HCT116 (cell line): Measurements from ENCODE around the gene UNC79. TPM values are rescaled to one million over a fixed set of nuclear protein-coding genes. Genes with fewer than 3 reads are reported as not detected.

Source experiments
- ATAC-seq: fragments of 200-7000 bp; cut with Tn5 transposase; 2 replicates; pipeline ENCODE4 v1.9.1; 2020; ENCODE audit warnings: mild to moderate bottlenecking, moderate library complexity
- BruUV-seq: library from RNA; stranded (reverse); fragments of 400-500 nt; replicated peaks from 2 replicates; lab custom pipeline; 2021; lab: Mats Ljungman, UMichigan
- CTCF ChIA-PET: fragments of 300-600 bp; sonication (Branson Sonifier 250); formaldehyde crosslinking; loops from one replicate; lab custom pipeline; 2021; ENCODE audit warnings: antibody characterized with exemption; lab: Charles Lee
- POLR2A ChIA-PET: fragments of 300-600, 350-600 bp; sonication (Branson Sonifier 250); formaldehyde crosslinking; loops from one replicate; lab custom pipeline; 2021; ENCODE audit warnings: antibody characterized with exemption; lab: Charles Lee
- RAD21 ChIA-PET, 2 experiments: fragments of 300-600 bp; sonication (Branson Sonifier 250); formaldehyde crosslinking; loops; one replicate each; lab custom pipeline; 2023; ENCODE audit warnings: low total read pairs in 2 of 2; ENCODE audit not compliant: uncharacterized antibody in 2 of 2, unreplicated experiment in 2 of 2, low non-redundant PET in 1 of 2; lab: Charles Lee
- DNase-seq: peaks from one replicate; pipeline ENCODE4 v3.0.0-alpha.2; 2010; ENCODE audit warnings: low read depth, low spot score
- H2AFZ ChIP-seq: fragments of 200-600 bp; shearing (Covaris generic), sonication (generic); 2 replicates; pipeline ENCODE4 v1.6.1; 2017; ENCODE audit warnings: low read depth, mixed run types, mixed read lengths, antibody characterized with exemption, low read length; ENCODE audit not compliant: poor library complexity, severe bottlenecking
- H3K27ac ChIP-seq: 2 replicates; pipeline ENCODE4 v1.5.1; 2012; ENCODE audit warnings: low read depth, low read length
- H3K27me3 ChIP-seq: fragments of 200-600 bp; sonication (generic); 2 replicates; pipeline ENCODE4 v1.6.1; 2016; ENCODE audit warnings: mixed run types, low read length, mixed read lengths; ENCODE audit not compliant: insufficient read depth
- H3K36me3 ChIP-seq, 2 experiments: fragments of 200-500 bp in 1 of 2; fragments of 200-600 bp in 1 of 2; sonication (Bioruptor generic) in 1 of 2; sonication (generic) in 1 of 2; 2 replicates each; pipeline versions ENCODE4 v1.5.1 to v1.6.1; 2014 to 2016; ENCODE audit warnings: low read length in 2 of 2, inconsistent platforms in 1 of 2, mixed read lengths in 1 of 2, mixed run types in 1 of 2; ENCODE audit not compliant: insufficient read depth in 2 of 2, control insufficient read depth in 1 of 2
- H3K4me1 ChIP-seq, 2 experiments: fragments of 200-600 bp in 1 of 2; sonication (generic) in 1 of 2; 2 replicates each; pipeline versions ENCODE4 v1.5.1 to v1.6.1; 2012 to 2017; ENCODE audit warnings: low read length in 2 of 2, inconsistent platforms in 1 of 2, mild to moderate bottlenecking in 1 of 2, mixed read lengths in 1 of 2, mixed run types in 1 of 2, moderate library complexity in 1 of 2; ENCODE audit not compliant: insufficient read depth in 2 of 2, control insufficient read depth in 1 of 2
- H3K4me2 ChIP-seq: fragments of 200-600 bp; sonication (generic); 2 replicates; pipeline ENCODE4 v1.6.1; 2017; ENCODE audit warnings: mixed run types, low read length, mixed read lengths
- H3K4me3 ChIP-seq, 2 experiments: fragments of 200-600 bp in 1 of 2; sonication (generic) in 1 of 2; replicated peaks in 1 of 2; 2 replicates each; pipeline ENCODE4 v1.5.1; 2011 to 2016; ENCODE audit warnings: low read length in 2 of 2, control low read depth in 1 of 2, low read depth in 1 of 2, mild to moderate bottlenecking in 1 of 2, mixed read lengths in 1 of 2, mixed run types in 1 of 2
- H3K79me2 ChIP-seq: fragments of 200-600 bp; sonication (generic); 2 replicates; pipeline ENCODE4 v1.6.1; 2017; ENCODE audit warnings: mild to moderate bottlenecking, mixed run types, low read length, moderate library complexity, mixed read lengths; ENCODE audit not compliant: insufficient read depth
- H3K9ac ChIP-seq: fragments of 200-600 bp; sonication (generic); 2 replicates; pipeline ENCODE4 v1.6.1; 2016; ENCODE audit warnings: low read length, mixed read lengths
- H3K9me2 ChIP-seq: fragments of 200-600 bp; sonication (generic), shearing (Covaris generic); 2 replicates; pipeline ENCODE4 v1.6.1; 2017; ENCODE audit warnings: mixed run types, mild to moderate bottlenecking, moderate library complexity; ENCODE audit not compliant: insufficient read depth
- H3K9me3 ChIP-seq, 2 experiments: fragments of 200-500 bp in 1 of 2; fragments of 200-600 bp in 1 of 2; sonication (Bioruptor generic) in 1 of 2; sonication (generic) in 1 of 2; 2 replicates each; pipeline ENCODE4 v1.6.1; 2014 to 2017; ENCODE audit warnings: low read length in 2 of 2, mixed read lengths in 2 of 2, inconsistent platforms in 1 of 2, low read depth in 1 of 2, mild to moderate bottlenecking in 1 of 2, mixed run types in 1 of 2, moderate library complexity in 1 of 2; ENCODE audit not compliant: control insufficient read depth in 1 of 2, insufficient read depth in 1 of 2
- H4K20me1 ChIP-seq: fragments of 200-600 bp; sonication (generic), shearing (Covaris generic); 2 replicates; pipeline ENCODE4 v1.6.1; 2017; ENCODE audit warnings: mixed run types, mild to moderate bottlenecking, moderate library complexity; ENCODE audit not compliant: insufficient read depth
- EZH2 ChIP-seq: fragments of 200-600 bp; sonication (generic); IDR thresholded peaks from 2 replicates; pipeline ENCODE4 v1.6.1; 2017; ENCODE audit warnings: antibody characterized with exemption, mixed run types
- FOSL1 ChIP-seq: IDR thresholded peaks from 2 replicates; pipeline ENCODE4 v1.6.1; 2012; ENCODE audit warnings: low read depth
- MAX ChIP-seq: IDR thresholded peaks from 2 replicates; pipeline ENCODE4 v1.6.1; 2012
- RAD21 ChIP-seq: IDR thresholded peaks from 2 replicates; pipeline ENCODE4 v1.6.1; 2012; ENCODE audit warnings: low read depth, mild to moderate bottlenecking
- REST ChIP-seq: IDR thresholded peaks from 2 replicates; pipeline ENCODE4 v1.6.1; 2012; ENCODE audit warnings: low read depth
- SRF ChIP-seq: IDR thresholded peaks from 2 replicates; pipeline ENCODE4 v1.6.1; 2012; ENCODE audit warnings: low read depth
- ZBTB33 ChIP-seq: IDR thresholded peaks from 2 replicates; pipeline ENCODE4 v1.6.1; 2011; ENCODE audit warnings: mild to moderate bottlenecking, low read length, moderate library complexity; ENCODE audit not compliant: insufficient replicate concordance; ENCODE audit errors: extremely low read depth
- ZNF274 ChIP-seq: fragments of 200-500 bp; sonication (Bioruptor generic); IDR thresholded peaks from 2 replicates; pipeline ENCODE4 v1.6.1; 2014; ENCODE audit warnings: mild to moderate bottlenecking, low read depth, low read length, inconsistent platforms
- intact Hi-C: fragments of 100-400 bp; cut with micrococcal nuclease; formaldehyde crosslinking; loops from 2 replicates; pipeline ENCODE4 v1.10.0; 2022
- total RNA-seq: library from RNA; stranded (reverse); gene quantifications from one replicate; pipeline ENCODE4 v1.2.1, GENCODE V29; 2021; ENCODE audit not compliant: unreplicated experiment

Gene UNC79
- total RNA-seq, 1 experiment from 2014 or later, result 0.10 TPM

GRCh38 chr14:93533842-93534241 is 103.1 kb downstream of the UNC79 start:
- no peak overlapping the region for H3K9ac ChIP-seq
- RAD21 ChIA-PET, result no interaction called here
- H2AFZ ChIP-seq, result no peak overlapping the region
- intact Hi-C loops, result no loop called here
- H3K36me3 ChIP-seq, result no peaks in the 10 kb centered on the region
- CTCF ChIA-PET, result no interaction called here
- no peaks in the 10 kb centered on the region for H3K9me3 ChIP-seq
- H3K4me2 ChIP-seq, result no peak overlapping the region
- POLR2A ChIA-PET, result no interaction called here
- DNase-seq, result no peak
- 0 out of 2 replicates have a peak, but pooled peaks cover under 1% of the 10 kb centered on the region for H3K27me3 ChIP-seq
- no peaks in the 10 kb centered on the region for H4K20me1 ChIP-seq
- H3K4me1 ChIP-seq, result no peaks in the 10 kb centered on the region
- no peak overlapping the region for H3K4me3 ChIP-seq
- H3K9me2 ChIP-seq, result no peaks in the 10 kb centered on the region
- TF ChIP-seq EZH2, result no peak
- no peak for TF ChIP-seq ZNF274
- TF ChIP-seq FOSL1, result no peak
- TF ChIP-seq RAD21, result no peak
- TF ChIP-seq MAX, result no peak
- TF ChIP-seq SRF, result no peak
- TF ChIP-seq REST, result no peak
- TF ChIP-seq ZBTB33, result no peak
- ATAC-seq, result no peak
- no TSS peak for BruUV-seq
- H3K27ac ChIP-seq, result no peak overlapping the region
- no peaks in the 10 kb centered on the region for H3K79me2 ChIP-seq
